ENCODE measurements around the gene USP50. TPM values are rescaled to one million over a fixed set of nuclear protein-coding genes. Genes with fewer than 3 reads are reported as not detected.

USP50 gene
- not detected in 2 replicates for total RNA-seq

GRCh38 chr15:50546566-50546965 is at the start of gene USP50:
Gene USP50, minus strand, starts transcription at chr15:50546666. Its CDS starts 141 bp downstream, at chr15:50546525.

Other genes with a start within 250 kb of the USP50 start
- gene GABPB1, start 191.5 kb downstream of the USP50 start, total RNA-seq: 28.8 and 33.5 TPM in 2 replicates
- 40.4 and 51.0 TPM in 2 replicates for gene USP8, start 122.3 kb downstream of the USP50 start, total RNA-seq
- 18.2 and 19.3 TPM in 2 replicates for gene TRPM7, start 140.1 kb upstream of the USP50 start, total RNA-seq
- 59.1 and 122 TPM in 2 replicates for gene SPPL2A, start 219.0 kb upstream of the USP50 start, total RNA-seq